Measurements from ENCODE around the gene COX7A2L.

DNA sequence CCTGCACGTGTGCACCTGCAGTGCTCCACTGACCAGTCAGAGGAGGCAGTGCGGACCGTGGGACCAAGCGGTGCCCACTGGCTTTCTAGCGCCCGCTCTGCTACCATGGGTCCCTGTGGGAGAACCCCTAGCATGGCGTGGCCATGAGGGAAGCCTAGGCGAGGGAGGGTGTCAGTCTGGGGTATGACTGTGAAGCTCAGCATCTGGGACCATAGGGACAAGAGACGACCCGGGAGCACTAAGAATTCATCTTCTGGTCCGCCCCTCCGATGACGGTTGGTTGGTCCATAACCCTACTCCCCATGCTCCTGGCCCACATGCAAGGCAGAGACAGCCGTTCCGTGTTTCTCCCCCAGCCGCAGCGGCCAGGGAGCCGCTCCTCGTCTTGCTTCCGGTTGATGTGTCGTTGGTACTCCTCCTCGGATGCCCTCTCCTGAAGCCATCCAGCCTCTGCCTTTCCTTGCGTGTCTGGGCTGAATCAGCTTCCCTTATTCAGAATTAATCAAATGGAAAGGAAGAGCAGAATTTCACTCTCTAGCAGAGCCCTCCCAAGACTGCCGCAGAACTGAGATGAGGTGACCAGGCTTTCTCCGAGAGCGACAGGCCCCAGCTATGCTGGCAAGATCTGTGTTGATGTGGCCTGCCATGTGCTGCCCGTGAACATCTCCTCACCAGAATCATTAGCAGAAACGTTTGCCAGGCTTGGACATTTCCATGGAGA, 23.0 kb downstream of the COX7A2L start:
- TF ChIP-seq FOXM1 (IDR thresholded peaks at IDR 0.05; ENCODE audit: borderline replicate concordance, low read depth) (no peak), TEAD4 (IDR thresholded peaks at IDR 0.05) (no peak), RAD21 (IDR thresholded peaks at IDR 0.05; ENCODE audit: low read depth) (no peak)
- TF ChIP-seq, protein P1, sequence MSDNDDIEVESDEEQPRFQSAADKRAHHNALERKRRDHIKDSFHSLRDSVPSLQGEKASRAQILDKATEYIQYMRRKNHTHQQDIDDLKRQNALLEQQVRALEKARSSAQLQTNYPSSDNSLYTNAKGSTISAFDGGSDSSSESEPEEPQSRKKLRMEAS (IDR thresholded peaks at IDR 0.05), result no peak

Data from Ishikawa (cell line).